NCI-H524 (cell line): ENCODE data around the gene AK3.
"Not testable (repeated sequence)": the region's sequence is repeated elsewhere in the genome, so short reads cannot be mapped to it uniquely, and the experiment has no call there.

Experiments
- DNase-seq, 2 experiments: peaks; one replicate each; lab custom pipeline; 2025; lab: John Stamatoyannopoulos, UW

AK3 gene

DNA sequence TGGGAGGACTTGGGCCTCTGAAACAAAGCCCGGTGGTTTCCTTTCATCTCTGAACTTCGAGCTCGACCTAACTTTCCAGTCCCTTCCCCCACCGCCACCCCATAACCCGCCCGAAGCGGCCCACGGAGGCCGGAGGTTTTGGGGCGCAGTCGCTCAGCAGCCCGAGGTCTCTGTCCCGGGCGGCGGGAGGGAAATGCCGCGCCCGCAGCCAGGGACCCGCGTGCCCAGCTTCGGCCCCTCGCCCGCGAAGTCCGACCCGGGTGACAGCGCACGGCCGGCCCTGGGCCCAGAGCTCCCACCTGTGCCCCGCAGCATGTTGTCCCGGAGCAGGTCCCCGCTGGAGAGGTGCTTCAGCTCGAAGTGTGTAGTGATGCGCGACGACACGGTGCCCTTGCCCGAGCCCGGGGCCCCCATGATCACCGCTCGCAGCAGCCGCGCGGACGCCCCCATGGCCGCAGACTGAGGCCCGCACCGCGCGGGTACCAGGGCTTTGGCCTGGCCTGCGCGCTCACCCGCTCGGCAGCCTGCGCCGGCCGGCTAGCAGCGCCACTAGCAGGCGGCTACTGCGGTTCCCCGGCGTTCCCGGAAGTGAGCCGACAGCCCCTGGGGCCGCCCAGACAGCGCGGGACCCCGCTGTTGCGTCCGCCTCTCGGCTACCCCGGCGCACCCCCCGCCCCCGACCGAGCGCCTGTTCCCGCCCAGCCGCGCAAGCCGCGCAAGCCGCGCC, at the start of gene AK3:
AK3 (minus strand) TSS at position 565 of the 727 bp plus-strand sequence; CDS start at position 450, 115 bp downstream.
- DNase-seq = peak; percentile 34 to 83

DNA sequence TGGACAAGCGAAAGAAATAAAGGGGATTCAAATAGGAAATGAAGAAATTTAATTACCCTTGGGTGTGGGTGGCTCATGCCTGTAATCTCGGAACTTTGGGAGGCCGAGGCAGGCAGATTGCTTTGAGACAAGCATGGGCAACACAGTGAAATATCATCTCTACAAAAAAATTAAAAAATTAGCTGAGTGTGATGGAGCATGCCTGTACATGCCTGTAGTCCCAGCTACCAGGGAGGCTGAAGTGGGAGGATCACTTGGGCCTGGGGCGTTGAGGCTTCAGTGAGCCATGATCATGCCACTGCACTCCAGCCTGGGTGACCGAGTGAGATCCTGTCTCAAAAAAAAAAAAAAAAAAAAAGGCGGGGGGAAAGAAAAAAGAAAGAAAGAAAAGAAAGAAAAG, 47.7 kb upstream of the AK3 start:
- no peak for DNase-seq

DNA sequence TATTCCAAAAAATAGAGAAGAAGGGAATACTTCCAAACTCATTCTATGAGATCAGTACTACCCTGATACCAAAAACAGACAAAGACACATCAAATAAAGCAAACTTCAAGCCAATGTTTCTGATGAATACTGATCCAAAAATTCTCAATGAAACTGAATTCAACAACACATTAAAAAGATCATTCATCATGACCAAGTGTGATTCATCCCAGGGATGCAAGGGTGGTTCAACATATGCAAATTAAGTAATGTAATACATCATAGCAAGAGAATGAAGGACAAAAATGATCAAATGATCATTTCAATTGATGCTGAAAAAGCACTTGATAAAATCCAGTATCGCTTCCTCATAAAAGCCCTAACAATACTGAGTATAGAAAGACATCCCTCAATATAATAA, 46.9 kb upstream of the AK3 start:
- no peak for DNase-seq

DNA sequence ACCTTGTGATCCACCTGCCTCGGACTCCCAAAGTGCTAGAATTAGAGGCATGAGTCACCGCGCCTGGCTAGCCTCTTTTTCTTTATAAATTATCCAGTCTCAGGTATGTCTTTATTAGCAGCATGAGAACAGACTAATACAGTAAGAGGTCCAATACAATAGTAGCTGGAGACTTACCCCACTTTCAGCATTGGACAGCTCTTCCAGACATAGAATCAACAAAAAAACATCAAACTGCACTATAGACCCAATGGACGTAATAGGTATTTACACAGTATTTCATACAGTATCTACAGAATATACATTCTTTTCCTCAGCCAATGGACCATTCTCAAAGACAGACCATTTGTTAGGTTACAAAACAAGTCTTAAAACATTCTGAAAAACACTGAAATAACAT, 45.6 kb upstream of the AK3 start:
- no peak for DNase-seq

DNA sequence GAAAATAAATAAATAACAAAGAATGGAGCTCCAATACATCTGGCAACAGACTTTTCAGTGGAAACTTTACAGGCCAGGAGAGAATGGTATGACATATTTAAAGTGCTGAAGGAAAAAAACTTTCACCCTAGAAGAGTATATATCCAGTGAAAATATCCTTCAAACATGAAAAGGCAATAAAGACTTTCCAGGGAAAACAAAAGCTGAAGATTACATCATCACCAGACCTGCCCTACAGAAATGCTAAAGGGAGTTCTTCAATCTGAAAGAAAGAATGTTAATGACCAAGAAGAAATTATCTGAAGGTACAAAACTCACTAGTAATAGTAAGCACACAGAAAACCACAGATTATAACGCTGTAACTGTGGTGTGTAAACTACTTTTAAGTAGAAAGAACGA, 43.4 kb upstream of the AK3 start:
- no peak for DNase-seq

DNA sequence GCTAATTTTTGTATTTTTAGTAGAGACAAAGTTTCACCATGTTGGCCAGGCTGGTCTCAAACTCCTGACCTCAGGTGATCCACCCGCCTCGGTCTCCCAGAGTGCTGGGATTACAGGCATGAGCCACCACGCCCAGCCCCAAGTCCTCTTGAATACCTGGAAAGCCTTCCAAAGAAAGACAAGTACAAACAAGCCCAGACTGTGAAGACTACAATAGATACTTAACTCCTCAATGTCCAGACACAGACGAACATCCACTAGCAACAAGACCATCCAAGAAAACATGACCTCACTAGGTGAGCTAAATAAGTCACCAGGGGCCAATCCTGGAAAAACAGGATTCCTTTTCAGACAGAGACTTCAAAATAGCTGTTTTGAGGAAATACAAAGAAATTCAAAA, 42.2 kb upstream of the AK3 start:
- not testable (repeated sequence) for DNase-seq

DNA sequence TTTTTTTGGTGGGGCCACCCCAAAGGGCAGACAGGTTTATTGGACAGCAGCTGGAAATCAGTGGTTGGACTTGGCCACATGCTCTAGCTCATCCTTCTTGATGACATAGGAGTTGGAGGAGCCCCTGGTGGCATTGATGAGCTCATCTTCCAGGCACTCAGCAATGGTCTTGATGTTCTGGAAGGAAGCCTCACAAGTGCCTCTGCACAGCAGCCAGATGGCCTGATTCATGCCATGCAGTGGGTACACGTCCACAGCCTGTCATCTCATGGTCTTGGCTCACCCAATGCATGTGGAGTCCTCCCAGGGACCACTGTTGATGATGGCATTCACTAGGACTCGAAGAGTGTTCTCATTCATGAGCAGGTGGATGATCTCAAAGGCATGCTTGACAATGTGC, 40.4 kb upstream of the AK3 start:
- DNase-seq = no peak

DNA sequence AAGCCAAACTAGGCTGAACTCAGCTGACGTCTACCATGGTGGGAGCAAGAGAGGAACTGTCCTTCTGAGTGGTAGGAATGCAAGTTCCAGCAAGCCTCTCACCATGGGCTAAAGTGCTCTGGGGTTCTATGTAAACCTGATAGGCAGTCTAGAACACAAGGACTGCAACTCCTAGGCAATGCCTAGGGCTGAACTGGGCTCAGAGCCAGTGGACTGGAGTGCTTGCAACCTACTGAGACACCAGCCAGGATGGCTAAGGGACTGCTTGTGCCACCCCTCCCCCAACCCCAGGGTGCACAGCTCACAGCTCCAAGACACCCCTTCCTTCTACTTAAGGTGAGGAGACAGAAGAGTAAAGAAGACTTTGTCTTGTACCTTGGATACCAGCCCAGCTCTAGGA, 39.6 kb upstream of the AK3 start:
- no peak for DNase-seq

DNA sequence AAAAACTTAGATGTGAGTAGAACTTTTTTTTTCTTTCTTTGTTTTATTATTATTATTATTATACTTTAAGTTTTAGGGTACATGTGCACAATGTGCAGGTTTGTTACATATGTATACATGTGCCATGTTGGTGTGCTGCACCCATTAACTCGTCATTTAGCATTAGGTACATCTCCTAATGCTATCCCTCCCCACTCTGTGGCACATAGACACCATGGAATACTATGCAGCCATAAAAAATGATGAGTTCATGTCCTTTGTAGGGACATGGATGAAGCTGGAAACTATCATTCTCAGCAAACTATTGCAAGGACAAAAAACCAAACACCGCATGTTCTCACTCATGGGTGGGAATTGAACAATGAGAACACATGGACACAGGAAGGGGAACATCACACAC, 34.0 kb upstream of the AK3 start:
- DNase-seq = not testable (repeated sequence)

DNA sequence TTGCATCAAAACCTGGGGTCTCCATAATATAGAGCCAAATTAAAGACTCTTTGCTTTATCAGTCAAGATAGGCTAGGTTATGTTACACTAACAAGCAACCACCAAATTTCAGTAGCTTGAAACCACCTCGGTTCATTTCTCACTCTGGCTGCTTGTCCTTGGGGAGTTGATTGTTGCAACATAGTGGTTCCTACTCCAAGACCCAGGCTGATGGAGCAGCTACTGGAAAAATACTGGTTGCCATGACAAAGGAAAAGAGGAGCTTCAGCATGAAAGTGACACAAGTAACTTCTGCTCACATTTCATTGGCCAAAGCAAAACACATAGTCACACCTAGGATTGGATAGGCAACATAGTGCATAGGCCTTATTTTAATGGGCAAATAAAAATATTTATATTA, 33.2 kb upstream of the AK3 start:
- DNase-seq = no peak

DNA sequence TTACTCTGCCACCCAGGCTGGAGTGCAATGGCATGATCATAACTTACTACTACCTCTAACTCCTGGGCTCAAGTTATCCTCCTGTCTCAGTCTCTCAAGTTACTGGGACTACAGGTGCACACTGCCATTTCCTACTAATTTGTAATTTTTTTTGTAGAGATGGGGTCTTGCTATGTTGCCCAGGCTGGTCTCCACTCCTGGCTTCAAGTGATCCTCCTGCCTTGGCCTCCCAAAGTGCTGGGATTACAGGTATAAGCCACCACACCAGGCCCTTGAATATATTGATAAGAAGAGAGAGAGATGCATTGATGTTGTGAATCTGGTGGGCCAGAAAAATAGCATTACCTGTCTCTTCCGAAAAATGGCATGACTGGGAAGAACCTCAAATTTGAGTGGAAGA, 30.8 kb upstream of the AK3 start:
- no peak for DNase-seq

DNA sequence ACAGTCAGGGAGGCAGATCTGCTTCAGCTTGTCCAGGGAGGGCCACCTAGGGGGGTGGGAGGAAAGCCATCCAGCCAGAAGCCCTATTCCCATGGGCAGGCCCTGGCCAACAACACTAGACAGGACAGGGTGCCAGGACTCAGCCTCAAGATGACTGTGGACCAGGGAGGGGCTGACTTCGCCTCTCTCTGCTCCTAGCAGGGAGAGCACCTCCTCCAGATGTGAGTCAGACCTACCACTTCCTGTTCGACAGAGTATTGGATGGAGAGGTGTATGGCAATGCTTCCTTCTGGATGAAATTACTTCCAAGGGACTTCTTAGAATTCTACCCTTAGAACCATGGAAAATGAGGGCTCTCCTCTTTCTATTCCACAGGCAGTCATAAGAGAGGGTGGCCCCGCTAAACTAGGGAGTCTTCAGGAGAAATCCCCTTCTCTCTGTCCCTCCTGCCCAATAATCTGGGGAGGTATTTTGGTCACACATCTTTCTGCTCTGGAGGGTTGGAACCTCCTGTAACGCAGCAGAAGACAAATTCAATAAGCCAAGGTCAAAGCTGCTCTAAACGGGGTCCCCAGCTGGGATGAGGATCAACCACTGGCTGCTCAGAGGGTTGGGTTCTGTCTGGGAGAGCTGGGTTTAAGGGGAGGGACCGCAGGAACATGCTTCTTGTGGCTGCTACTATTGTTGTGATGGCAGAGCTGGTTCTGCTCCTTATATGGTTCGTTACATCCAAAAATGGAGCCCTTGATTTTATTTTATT, 28.5 kb upstream of the AK3 start:
- DNase-seq = no peak

DNA sequence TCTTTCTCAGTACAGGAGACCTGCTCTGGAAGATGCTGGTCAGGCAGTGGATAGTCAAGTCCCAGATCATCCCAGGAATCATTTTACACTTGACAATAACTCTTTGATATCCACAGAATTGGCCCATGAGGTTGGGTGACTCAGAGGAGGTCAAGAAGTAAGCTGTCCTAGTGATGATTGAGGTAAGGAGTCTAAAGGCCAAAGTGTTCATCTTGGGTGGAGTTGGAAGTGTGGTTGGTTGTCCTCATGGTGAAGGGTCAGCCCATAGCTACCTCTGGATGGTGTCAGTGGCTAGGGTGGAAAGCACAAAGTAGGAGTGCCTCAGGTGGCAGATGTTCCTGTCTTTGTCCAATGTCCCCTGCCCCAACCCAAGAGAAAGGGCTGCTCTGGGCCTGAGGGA, 27.7 kb upstream of the AK3 start:
- no peak for DNase-seq

DNA sequence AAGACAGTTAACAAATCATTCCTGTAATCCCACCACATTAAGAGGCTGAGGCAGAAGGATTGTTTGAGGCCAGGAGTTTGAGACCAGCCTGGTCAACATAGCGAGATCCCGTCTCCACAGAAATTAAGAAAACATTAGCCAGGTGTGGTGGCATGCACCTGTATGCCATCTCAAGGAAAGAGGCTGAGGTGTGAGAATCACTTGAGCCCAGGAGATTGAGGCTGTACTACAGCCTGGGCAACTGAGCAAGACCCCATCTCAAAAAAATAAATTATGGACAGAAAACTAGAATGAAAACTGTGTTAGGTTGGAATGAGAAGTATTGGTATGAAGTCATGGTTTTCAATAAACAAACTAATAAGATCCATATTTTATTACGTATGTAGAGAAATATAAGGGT, 23.0 kb upstream of the AK3 start:
- no peak for DNase-seq

DNA sequence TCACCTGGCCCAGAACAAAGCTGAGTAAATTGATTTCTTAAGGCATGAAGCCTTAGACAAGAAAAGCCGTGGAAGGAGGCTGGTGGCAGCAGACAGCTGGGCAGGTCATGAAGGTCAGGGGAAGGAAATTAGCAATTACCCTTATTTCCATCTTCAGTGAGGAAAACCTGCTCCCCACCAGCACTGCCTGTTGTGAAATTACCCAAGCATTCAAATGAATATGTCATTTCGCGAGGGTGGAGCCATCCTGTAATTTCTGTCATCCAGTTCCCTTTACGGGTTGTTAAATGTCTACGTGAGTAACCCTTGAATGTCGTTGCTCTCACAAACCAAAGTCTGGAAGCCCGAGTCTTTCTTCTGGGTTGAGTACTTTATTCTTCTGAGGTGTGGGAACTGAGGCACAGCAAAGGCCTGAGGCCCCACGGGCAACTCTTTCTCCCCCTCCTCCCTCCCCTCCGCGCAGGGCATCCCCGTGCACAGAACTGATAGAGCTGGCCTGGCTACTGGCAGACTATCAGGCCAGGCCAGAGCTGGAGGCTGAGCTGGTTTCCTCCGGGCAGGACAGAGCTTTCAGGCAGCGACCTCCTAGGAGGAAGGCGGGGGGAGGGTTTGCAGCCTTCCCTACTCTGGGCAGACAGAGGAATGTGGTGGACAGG, 22.0 kb upstream of the AK3 start:
- DNase-seq = no peak

DNA sequence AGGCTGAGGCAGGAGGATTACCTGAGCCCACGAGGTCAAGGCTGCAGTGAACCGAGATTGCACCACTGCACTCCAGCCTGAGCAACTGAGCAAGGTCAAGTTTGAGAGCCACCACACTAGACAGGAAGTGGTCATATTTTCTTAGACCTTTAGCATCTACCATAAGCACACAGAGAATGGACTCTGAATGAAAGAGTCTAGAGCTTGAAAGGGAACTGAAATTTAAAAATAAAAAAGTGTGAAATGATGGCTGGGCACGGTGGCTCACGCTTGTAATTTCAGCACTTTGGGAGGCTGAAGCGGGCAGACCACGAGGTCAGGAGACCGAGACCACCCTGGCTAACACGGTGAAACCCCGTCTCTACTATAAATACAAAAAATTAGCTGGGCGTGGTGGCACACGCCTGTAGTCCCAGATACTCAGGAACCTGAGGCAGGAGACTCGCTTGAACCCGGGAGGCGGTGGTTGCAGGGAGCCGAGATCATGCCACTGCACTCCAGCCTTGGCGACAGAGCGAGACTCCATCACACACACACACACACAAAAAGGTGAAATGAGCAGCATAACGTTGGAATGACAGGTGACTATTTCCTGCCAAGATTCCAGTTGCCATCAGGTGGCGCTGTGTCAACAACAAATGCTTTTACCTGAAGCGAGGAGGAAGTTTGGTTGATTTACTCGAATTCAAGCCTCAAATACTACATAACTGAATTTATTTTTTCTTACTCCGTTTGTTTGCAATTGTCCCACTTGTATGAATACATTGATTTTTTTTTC, 21.3 kb upstream of the AK3 start:
- DNase-seq = peak; percentile 24 to 60

DNA sequence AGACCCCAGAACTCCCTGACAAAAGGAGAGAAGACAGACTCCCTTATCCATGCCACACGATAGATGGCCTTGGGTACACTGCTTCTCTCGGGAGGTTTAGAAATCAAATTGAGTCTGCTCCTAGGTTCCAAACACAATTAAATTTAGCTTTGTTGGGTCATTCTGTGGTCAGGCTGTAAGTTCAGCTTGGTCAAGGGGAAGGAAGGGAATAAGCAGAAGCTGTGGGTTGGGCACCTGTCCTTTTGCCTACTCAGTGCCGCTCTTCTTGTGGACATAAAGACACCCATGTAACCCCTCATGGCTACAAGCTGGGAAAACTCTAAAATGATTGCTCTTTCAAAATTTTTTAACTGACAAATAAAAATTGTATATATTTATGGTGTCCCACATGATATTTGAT, 19.1 kb upstream of the AK3 start:
- no peak for DNase-seq

DNA sequence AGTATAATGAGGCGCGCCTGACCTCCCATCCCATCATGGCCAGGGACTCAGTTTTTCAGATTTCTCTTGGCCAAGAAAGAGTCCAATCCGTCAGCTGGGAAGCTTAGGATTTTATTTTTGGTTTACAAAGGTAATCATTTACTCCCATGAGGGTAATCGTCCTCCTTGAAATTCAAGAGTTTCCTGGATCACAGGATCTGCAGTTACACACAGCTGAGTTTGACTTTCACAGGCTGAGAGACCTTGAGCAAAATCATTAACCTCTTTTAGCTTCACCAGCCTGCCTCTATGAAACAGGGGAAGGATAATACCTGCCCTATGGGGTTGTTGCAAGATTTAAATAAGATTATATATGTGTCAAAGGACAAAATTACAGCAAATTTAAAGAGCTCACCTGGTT, 15.4 kb upstream of the AK3 start:
- no peak for DNase-seq

DNA sequence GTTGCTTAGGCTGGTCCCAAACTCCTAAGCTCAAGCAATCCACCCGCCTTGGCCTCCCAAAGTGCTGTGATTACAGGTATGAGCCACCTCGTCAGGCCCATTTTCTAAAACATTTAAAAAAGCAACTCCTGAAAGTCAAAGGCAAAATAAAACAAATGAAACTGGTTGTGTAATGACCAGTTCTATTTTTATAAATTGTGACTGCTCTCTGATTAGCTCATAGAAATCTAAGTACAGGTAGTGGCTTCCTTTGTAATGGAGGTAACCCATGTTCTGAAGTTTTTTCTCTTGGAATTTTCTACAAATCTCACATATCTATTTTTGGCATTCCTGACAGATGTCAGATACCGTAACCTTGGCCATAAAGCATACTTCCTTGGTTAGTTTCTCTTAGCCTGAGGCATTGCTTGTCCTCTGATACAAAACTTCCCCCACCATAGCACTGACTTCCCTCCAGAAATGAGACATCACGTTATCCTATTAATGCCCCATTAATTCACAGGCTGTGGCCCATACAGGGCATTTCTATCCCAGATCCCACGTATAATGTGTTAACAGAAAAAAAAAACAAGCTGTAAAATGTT, 14.1 kb upstream of the AK3 start:
- DNase-seq = no peak

DNA sequence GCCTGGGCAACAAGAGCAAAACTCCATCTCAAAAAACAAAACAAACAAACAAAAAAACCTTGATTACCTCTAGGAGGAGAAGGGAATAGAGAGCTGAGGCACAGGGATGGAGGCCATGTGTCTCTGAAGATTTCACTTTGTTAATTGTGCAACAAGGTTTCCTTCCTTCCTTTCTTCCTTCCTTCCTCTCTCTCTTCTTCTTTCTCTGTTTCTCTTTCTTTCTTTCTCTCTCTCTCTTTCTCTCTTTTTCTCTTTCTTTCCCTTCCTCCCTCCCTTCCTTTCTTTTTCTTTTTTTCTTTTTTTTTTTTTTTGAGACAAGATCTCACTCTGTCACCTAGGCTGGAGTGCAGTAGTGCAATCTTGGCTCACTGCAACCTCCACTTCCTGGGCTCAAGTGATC, 13.5 kb upstream of the AK3 start:
- not testable (repeated sequence) for DNase-seq

DNA sequence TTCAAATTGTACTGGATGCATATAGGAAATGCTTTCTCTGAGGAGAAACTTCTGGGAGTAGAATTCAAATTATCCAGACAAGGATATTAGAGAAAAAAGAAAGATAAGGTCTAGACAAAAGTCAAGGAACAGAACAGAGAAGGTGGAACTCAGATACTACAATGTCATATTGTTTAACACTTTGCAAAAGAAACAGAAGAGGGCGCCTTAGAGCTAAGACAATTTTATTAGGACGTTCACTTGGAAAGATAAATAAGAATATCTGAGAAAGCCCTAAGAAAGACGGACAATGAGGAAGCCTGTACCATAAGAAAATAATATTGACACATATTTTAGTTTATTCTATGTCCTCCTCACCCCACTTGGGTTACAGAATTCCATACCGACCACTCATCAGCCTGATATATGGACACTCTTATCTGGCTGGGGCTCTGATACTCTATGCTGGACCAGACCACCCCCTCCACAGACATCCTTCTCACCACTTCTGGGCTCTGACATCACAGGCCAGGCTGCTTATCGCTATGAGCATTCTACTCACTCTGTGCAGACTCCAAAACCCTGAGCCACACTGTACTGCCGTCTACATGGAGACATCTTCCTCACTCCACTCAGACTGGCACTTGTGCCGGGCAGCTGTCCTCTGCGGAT, 9.1 kb upstream of the AK3 start:
- DNase-seq = peak; percentile 12 to 57

DNA sequence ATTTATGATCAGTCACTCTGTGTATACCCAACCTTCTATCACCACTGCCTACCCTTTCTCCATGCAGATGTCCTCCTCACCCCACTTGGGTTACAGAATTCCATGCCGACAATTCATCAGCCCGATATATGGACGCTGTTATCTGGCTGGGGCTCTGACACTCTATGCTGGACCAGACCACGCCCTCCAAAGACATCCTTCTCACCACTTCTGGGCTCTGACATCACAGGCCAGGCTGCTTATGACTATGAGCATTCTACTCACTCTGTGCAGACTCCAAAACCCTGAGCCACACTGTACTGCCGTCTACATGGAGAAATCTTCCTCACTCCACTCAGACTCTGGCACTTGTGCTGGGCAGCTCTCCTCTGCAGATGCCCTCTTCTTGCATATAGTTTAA, 7.6 kb upstream of the AK3 start:
- no peak for DNase-seq
